SJSA1 (cell line): ENCODE results near the gene FOSB. TPM values are rescaled to one million over a fixed set of nuclear protein-coding genes. Genes with fewer than 3 reads are reported as not detected.

Source experiments
- DNase-seq, 2 experiments: peaks; one replicate each; pipeline ENCODE4 v3.0.0-alpha.2; 2015 to 2020; ENCODE audit warnings: low spot score in 2 of 2, low read depth in 1 of 2
- H3K27ac ChIP-seq: fragments of 250-450 bp; sonication (Bioruptor Pico); 2 replicates; pipeline ENCODE4 v1.5.1; 2020; ENCODE audit warnings: mild to moderate bottlenecking, moderate library complexity
- H3K27me3 ChIP-seq: fragments of 250-450 bp; sonication (Bioruptor Pico); replicated peaks from 2 replicates; pipeline ENCODE4 v1.5.1; 2020; ENCODE audit warnings: mild to moderate bottlenecking, moderate library complexity
- H3K36me3 ChIP-seq: fragments of 250-450 bp; sonication (Bioruptor Pico); 2 replicates; pipeline ENCODE4 v1.5.1; 2020; ENCODE audit warnings: mild to moderate bottlenecking
- H3K4me1 ChIP-seq: fragments of 250-450 bp; sonication (Bioruptor Pico); replicated peaks from 2 replicates; pipeline ENCODE4 v1.6.1; 2021; ENCODE audit warnings: mild to moderate bottlenecking
- H3K4me3 ChIP-seq: fragments of 250-450 bp; sonication (Bioruptor Pico); 2 replicates; pipeline ENCODE4 v1.5.1; 2020; ENCODE audit warnings: mild to moderate bottlenecking
- H3K9me3 ChIP-seq: fragments of 250-450 bp; sonication (Bioruptor Pico); replicated peaks from 2 replicates; pipeline ENCODE4 v1.5.1; 2020; ENCODE audit warnings: mild to moderate bottlenecking
- total RNA-seq: library from RNA; depleted of rRNA; stranded (reverse); fragments of >200 nt; shearing (Covaris generic); gene quantifications from 2 replicates; pipeline ENCODE4 v1.2.3, GENCODE V29; 2014

FOSB gene
- total RNA-seq, 1 experiment from 2014 or later, result 1.1 TPM

DNA sequence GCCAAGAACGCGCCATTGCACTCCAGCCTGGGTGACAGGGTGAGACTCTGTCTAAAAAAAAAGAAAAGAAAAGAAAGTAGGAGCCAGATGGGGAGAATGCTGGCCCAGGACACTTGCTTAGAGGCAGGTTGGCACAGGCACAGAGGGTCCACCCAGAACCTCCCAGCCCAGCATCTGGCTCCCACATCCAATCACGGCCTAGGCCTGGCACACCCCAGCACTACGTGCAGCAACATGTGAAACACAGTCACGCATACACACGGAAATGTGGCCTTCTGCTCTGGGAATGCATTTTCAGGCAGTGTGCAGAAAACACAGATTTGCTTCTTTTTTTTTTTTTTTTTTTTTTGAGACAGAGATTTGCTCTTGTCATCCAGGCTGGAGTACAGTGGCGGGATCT, 20.9 kb upstream of the FOSB start:
- Histone ChIP-seq H3K4me1 (peaks cover 38% of the 10 kb centered on the region), H3K9me3 (no peaks in the 10 kb centered on the region; the same call in 1 of the 2 replicates), H3K27me3 (no peaks in the 10 kb centered on the region), H3K4me3 (no peak overlapping the region), H3K27ac (no peak overlapping the region), H3K36me3 (no peaks in the 10 kb centered on the region)
- DNase-seq, result no peak

DNA sequence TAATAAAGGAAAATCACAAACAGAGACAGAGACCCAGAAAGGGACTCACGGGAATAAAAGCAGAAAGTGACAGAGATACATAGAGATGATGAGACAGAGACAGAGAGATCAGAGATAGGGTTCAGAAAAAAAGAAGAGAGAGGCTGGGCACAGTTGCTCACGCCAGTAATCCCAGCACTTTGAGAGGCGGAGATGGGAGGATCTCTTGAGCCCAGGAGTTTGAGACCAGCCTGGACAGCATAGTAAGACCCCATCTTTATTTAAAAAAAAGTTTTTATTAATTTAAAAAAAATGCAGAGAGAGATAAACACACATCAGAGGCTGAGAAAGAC, 19.4 kb upstream of the FOSB start:
- H3K27ac ChIP-seq, result no peak overlapping the region
- no peak overlapping the region for H3K4me3 ChIP-seq
- DNase-seq, result no peak
- H3K4me1 ChIP-seq, result peaks cover 42% of the 10 kb centered on the region
- H3K9me3 ChIP-seq, result no peaks in the 10 kb centered on the region
- no peaks in the 10 kb centered on the region for H3K36me3 ChIP-seq
- no peaks in the 10 kb centered on the region for H3K27me3 ChIP-seq

DNA sequence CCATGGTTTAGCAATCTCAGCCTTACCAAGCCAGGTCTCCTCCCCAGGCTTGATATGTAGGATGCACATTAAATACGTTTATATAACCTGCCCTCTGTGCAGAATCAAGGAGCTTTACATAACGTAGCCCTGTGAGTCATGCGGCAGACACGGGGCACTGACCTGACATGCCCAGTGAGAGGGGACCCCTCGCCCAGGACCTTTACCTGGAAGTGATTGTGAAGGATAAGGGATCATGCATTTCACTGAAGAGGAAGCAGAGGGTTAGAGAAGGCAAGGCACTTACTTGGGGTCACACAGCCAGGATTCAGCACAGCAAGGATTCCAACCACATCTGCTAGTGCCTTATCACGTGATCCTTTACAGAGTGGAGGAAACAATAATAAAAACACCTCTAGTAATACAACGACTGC, 18.9 kb upstream of the FOSB start:
- H3K9me3 ChIP-seq, result no peaks in the 10 kb centered on the region
- peaks cover 43% of the 10 kb centered on the region for H3K4me1 ChIP-seq
- DNase-seq, result no peak
- no peak overlapping the region for H3K27ac ChIP-seq
- H3K36me3 ChIP-seq, result no peaks in the 10 kb centered on the region
- no peaks in the 10 kb centered on the region for H3K27me3 ChIP-seq
- H3K4me3 ChIP-seq, result no peak overlapping the region

DNA sequence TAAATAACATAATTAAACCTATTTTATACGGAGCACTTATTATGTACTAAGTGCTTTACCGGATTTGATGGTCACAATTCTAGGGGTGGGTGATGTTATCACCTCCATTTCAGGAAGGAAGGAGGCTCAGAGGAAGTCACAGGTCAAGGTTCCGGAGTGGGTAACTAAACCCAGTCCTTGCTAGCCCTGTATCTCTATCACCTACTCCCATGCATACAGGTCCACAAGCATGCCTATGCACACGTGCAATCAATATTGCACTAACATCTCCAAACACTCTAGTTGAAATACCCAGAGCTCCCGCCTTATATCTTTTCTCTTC, 17.8 kb upstream of the FOSB start:
- Histone ChIP-seq H3K27ac (peak overlapping the region; percentile 94), H3K4me3 (peak overlapping the region; percentile 45), H3K4me1 (peaks cover 46% of the 10 kb centered on the region), H3K9me3 (no peaks in the 10 kb centered on the region), H3K27me3 (no peaks in the 10 kb centered on the region), H3K36me3 (no peaks in the 10 kb centered on the region)
- no peak for DNase-seq

DNA sequence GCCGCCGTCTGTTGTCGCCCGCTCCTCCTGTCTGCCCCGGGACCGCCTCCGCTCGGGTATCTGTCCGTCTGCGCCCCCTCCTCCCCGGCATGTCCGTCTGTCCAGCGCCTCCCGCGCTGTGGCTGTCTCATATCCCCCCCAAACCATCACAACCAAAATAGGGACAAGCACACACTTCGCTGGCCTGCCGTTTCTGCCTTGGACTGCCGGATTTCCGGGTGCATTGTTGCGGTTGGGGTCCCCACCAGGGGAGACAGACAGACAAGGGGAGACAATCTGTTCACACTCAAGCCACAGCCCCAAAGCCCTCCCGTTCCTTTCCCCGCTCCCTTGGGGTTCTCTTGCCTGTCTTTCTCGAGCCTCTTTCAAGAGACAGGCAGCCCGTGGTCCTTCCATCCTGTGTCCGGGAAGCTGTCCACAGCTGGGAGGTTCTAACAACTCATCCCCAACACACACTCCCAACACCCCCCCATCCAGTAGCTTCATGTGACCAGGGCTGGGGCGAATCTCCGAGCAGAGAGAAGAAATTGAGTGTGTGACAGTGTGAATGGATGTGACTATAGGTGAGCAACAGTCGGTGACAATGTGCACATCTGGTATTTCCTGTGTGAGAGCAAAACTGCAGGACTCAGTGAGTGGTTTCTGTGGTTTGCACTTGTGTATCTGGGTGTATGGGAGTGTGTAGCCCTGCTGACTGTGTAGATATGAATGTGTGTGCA, 16.5 kb upstream of the FOSB start:
- DNase-seq, result peak in 1 of 2 experiments; percentile 67
- peak overlapping the region; percentile 45 for H3K4me3 ChIP-seq
- no peaks in the 10 kb centered on the region for H3K27me3 ChIP-seq
- H3K9me3 ChIP-seq, result no peaks in the 10 kb centered on the region
- peak overlapping the region; percentile 94 for H3K27ac ChIP-seq
- H3K4me1 ChIP-seq, result peaks cover 57% of the 10 kb centered on the region
- H3K36me3 ChIP-seq, result no peaks in the 10 kb centered on the region

DNA sequence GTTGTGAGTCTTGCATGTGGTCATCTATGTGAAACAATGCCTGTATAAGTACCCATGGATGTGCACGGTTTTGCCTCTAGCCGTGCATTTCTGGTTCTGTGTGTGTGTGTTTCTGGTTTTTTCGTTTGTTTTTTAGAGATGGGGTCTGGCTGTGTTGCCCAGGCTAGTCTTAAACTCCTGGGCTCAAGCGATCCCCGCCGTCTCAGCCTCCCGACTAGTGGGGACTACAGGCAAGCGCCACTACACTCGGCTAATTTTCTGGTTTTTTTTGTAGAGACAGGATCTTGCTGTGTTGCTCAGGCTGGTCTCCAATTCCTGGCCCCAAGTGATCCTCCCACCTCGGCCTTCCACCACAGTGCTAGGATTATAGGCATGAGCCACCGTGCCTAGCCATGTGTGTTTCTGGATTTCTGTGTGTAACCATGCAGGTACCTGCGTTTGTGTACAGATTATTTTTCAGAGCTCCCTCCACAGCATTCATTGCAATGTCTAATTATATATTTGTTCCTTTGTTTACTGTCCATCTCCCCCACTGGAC, 15.9 kb upstream of the FOSB start:
- no peak for DNase-seq
- no peak overlapping the region for H3K4me3 ChIP-seq
- H3K9me3 ChIP-seq, result no peaks in the 10 kb centered on the region
- no peaks in the 10 kb centered on the region for H3K27me3 ChIP-seq
- H3K36me3 ChIP-seq, result no peaks in the 10 kb centered on the region
- peaks cover 62% of the 10 kb centered on the region for H3K4me1 ChIP-seq
- H3K27ac ChIP-seq, result peak overlapping the region; percentile 94; the same call in 1 of the 2 replicates

DNA sequence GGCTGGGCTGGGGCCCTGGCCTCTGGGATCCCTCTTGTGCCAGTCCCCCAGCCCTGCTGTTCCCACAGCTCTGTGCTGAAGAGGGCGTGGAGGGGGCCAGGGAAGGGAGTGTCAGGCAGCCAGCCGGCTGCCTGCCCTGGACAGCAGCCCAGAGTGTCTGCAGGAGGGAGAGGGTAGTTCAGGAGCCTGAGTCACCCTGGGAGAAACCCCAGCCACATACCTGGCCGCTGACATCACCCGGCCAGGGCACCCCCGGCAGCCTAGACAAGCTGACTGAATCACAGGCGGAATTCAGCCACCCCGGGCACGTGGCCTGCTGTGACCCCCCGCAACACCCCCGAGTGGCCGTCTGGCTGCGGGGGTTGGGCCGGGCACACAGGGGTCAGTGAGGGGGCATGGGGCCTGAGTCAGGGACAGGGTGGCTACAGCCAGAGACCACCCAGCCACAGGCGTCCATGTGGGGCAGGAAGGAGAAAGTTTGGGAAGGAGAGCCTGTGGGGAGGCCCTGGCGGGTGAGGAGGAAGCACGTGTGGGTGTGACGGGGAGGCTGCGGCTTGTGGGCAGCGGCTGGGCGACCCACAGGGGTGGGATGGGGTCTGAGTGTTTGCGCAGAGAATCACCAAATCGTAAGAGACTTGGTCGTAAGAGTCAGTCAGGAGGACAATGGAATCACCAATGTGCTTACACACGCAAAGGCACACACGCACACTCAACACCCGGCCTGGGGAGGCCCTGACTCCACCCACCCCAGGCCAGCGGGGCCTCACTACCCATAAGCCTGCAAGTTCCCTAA, 11.9 kb upstream of the FOSB start:
- peak; percentile 99 for DNase-seq
- peaks cover 57% of the 10 kb centered on the region for H3K4me1 ChIP-seq
- no peaks in the 10 kb centered on the region for H3K36me3 ChIP-seq
- no peaks in the 10 kb centered on the region for H3K27me3 ChIP-seq
- H3K4me3 ChIP-seq, result no peak overlapping the region
- peak overlapping the region; percentile 83 for H3K27ac ChIP-seq
- no peaks in the 10 kb centered on the region for H3K9me3 ChIP-seq

DNA sequence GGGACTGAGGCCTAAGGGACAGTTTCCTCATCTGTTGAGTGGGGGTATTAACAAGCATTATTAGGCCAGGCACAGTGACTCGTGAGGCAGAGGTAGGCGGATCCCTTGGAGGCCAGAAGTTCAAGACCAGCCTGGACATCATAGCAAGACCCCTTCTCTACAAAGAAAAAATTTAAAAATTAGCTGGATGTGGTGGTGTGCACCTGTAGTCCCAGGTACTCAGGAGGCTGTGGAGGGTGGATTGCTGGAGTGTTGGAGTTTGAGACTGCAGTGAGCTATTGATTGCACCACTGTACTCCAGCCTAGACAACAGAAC, 11.3 kb upstream of the FOSB start:
- peak overlapping the region; percentile 83 for H3K27ac ChIP-seq
- no peak for DNase-seq
- H3K36me3 ChIP-seq, result no peaks in the 10 kb centered on the region
- no peaks in the 10 kb centered on the region for H3K27me3 ChIP-seq
- peaks cover 51% of the 10 kb centered on the region for H3K4me1 ChIP-seq
- H3K4me3 ChIP-seq, result no peak overlapping the region
- no peaks in the 10 kb centered on the region for H3K9me3 ChIP-seq

DNA sequence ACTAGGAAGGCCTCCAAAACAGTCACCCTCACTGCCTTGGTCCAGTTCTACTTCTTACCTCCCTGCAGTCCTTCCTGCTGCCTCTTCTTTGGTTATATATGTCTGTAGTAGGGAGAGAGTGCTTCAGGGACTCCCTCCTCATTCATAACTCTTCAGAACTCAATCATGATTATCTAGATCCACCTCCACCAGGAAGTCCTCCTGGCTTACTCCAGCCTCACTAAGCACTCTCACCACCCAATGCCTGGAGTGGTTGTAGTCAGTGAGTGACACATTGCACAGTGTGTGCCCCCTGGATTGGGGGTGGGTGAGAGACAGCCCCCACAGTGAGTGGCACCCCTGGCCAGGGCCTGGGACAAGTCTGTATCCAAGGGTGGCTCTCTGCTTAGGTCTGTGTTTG, 10.0 kb upstream of the FOSB start:
- no peaks in the 10 kb centered on the region for H3K9me3 ChIP-seq
- no peak overlapping the region for H3K27ac ChIP-seq
- no peak overlapping the region for H3K4me3 ChIP-seq
- H3K4me1 ChIP-seq, result peaks cover 38% of the 10 kb centered on the region
- no peaks in the 10 kb centered on the region for H3K36me3 ChIP-seq
- DNase-seq, result no peak
- H3K27me3 ChIP-seq, result no peaks in the 10 kb centered on the region

DNA sequence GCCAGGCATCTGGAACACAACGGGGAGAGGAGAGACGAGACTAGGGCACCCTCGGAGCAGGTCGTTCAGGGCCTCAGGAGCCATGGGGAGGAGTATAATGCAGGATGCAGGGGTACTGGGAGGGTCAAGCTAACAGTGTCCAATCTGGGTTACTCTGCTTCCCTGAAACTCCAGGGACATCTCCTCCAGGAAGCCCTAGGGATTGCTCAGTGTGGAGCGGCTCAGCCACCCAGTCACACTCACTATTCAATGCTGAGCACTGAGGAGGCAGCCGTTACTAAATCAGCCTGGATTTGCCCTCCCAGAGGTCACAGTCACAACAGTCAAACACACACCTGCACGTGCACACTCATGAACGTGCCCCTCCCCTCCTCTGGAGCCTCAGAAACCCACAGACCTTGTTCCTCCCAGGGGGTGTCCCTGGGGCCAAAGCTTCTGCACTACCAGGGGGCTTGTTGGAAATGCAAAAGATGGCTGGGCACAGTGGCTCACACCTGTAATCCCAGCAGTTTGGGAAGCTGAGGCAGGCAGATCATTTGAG, 6.9 kb upstream of the FOSB start:
- H3K27me3 ChIP-seq, result no peaks in the 10 kb centered on the region
- no peaks in the 10 kb centered on the region for H3K9me3 ChIP-seq
- H3K36me3 ChIP-seq, result no peaks in the 10 kb centered on the region
- H3K27ac ChIP-seq, result no peak overlapping the region
- DNase-seq, result no peak
- no peak overlapping the region for H3K4me3 ChIP-seq
- peaks cover 9% of the 10 kb centered on the region for H3K4me1 ChIP-seq

DNA sequence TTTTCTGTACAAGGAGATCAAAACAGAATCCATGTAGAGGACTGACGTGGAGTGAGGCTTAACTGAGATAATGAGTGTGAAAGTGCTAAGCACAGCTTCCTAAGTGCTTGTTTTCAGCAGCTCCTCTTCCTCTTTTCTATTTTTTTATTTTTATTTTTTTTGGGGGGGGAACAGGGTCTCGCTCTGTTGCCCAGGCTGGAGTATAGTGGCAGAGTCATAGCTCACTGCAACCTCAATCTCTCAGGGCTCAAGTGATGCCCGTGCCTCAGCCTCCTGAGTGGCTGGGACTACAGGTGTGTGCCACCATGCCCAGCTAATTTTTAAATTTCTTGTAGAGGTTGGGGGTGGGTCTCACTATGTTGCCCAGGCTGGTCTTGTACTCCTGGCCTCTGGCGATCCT, 5.6 kb upstream of the FOSB start:
- Histone ChIP-seq H3K4me1 (no peaks in the 10 kb centered on the region), H3K27ac (no peak overlapping the region)

DNA sequence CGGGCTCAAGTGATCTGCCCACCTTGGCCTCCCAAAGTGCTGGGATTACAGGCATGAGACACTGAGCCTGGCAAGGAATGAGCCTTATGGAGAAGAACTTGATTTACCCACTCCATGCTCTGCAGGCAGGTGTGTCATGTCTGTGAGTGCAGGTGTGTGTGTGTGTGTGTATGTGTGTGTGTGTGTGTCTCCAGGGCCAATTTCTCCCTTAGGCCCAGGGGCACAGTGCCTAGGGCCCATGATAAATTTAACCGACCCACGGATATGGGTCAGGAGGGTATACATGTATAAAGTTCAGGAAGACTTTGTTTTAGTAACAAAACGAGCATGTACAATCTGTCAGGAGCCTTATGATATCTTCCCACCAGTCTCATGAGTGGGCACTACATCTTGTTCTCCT, 4.6 kb upstream of the FOSB start:
- H3K4me1 ChIP-seq, result peaks cover 3% of the 10 kb centered on the region
- no peaks in the 10 kb centered on the region for H3K9me3 ChIP-seq
- no peaks in the 10 kb centered on the region for H3K36me3 ChIP-seq
- no peak for DNase-seq
- no peaks in the 10 kb centered on the region for H3K27me3 ChIP-seq
- H3K27ac ChIP-seq, result no peak overlapping the region
- no peak overlapping the region for H3K4me3 ChIP-seq

More for the DNA sequence above, 5.6 kb upstream of the FOSB start:
- Histone ChIP-seq H3K4me3 (no peak overlapping the region), H3K27me3 (no peaks in the 10 kb centered on the region), H3K36me3 (no peaks in the 10 kb centered on the region), H3K9me3 (no peaks in the 10 kb centered on the region)
- no peak for DNase-seq

DNA sequence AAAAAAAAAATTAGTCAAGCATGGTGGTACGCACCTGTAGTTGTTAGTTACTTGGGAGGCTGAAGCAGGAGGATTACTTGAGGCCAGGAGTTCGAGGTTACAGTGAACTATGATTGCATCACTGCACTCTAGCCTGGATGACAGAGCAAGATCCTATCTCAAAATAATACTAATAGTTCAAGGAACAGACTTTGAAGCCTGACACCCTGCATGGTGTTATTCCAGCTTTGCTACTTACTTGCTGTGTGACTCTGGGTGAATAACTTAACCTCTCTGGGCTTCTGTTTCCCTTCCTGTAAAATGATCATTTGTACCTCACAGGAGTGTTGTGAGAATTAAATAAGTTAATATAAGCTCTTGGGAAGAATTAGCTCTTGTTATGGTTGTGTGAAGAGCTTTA, 3.5 kb upstream of the FOSB start:
- Histone ChIP-seq H3K27me3 (no peaks in the 10 kb centered on the region), H3K27ac (no peak overlapping the region), H3K4me1 (peaks cover 10% of the 10 kb centered on the region), H3K36me3 (no peaks in the 10 kb centered on the region), H3K4me3 (no peak overlapping the region), H3K9me3 (no peaks in the 10 kb centered on the region)
- DNase-seq, result no peak

DNA sequence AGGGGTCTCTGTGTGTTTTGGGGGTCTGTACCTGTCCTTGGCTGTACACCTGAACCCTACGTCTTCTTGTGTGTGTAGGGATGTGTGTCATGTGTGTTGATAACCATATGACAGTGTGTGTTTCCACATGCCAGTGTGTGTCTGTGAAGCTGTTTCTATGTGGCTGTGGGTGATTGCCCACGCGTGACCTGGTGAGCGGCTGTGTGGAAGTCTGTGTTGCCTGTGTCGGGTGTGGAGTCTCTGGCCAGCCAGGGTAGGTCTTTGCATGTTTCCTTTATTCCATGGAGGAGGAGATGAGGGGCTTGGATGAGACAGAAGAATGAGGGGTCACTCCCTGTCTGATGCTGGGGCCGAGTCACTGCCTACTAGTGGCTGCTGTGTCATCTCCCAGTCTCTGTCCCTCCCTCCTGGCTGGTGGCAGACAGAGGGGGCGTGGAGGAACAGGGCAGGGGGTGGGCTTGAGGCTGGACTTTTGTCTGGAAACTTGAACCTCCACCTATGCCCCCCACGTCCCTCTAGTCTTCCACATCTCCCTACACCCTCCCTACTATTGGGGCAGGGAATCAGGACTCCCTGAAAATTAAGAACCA, 2.8 kb upstream of the FOSB start:
- Histone ChIP-seq H3K27ac (no peak overlapping the region), H3K4me1 (peaks cover 16% of the 10 kb centered on the region), H3K27me3 (no peaks in the 10 kb centered on the region), H3K36me3 (no peaks in the 10 kb centered on the region), H3K9me3 (no peaks in the 10 kb centered on the region), H3K4me3 (no peak overlapping the region)
- DNase-seq, result no peak
